Naive thymus-derived CD4-positive, alpha-beta T cell (primary cell): ENCODE measurements around the gene MLLT10. TPM values are rescaled to one million over a fixed set of nuclear protein-coding genes. Genes with fewer than 3 reads are reported as not detected.

Source experiments
- ATAC-seq: fragments of 150-1000 bp; cut with Tn5 transposase; 2 replicates; pipeline ENCODE4 v1.10.0; 2021; ENCODE audit warnings: mild to moderate bottlenecking, moderate library complexity
- CTCF ChIA-PET: fragments of 350-600 bp; sonication (Branson Sonifier 250); formaldehyde crosslinking; loops from one replicate; lab custom pipeline; 2021; ENCODE audit warnings: antibody characterized with exemption; lab: Charles Lee
- POLR2A ChIA-PET: fragments of 350-600 bp; sonication (Branson Sonifier 250); formaldehyde crosslinking; loops from one replicate; lab custom pipeline; 2021; ENCODE audit warnings: antibody characterized with exemption, inconsistent platforms; lab: Charles Lee
- DNase-seq, 9 donors: peaks; one replicate each; pipeline versions ENCODE4 v3.0.0 to v3.0.0-alpha.2; 2020 to 2022; ENCODE audit warnings: mixed read lengths in 1 of 9
- H3K27ac ChIP-seq: one replicate; pipeline ENCODE4 v1.7.0; 2013; ENCODE audit warnings: mild to moderate bottlenecking, low read depth, low read length, moderate library complexity
- H3K27me3 ChIP-seq, 2 donors: one replicate each; pipeline ENCODE4 v1.7.0; 2013; ENCODE audit warnings: low read length in 2 of 2, mild to moderate bottlenecking in 2 of 2, moderate library complexity in 2 of 2; ENCODE audit not compliant: control insufficient read depth in 2 of 2, insufficient read depth in 2 of 2
- H3K36me3 ChIP-seq, 3 experiments: 1 replicate in 2 of 3; 2 replicates in 1 of 3; pipeline ENCODE4 v1.7.0; 2013; ENCODE audit warnings: low read length in 3 of 3, mild to moderate bottlenecking in 3 of 3, moderate library complexity in 1 of 3; ENCODE audit not compliant: insufficient read depth in 3 of 3, control insufficient read depth in 2 of 3
- H3K4me1 ChIP-seq, 2 donors: one replicate each; pipeline ENCODE4 v1.7.0; 2013; ENCODE audit warnings: low read length in 2 of 2, mild to moderate bottlenecking in 2 of 2, moderate library complexity in 1 of 2; ENCODE audit not compliant: control insufficient read depth in 2 of 2, insufficient read depth in 2 of 2
- H3K4me3 ChIP-seq: 2 replicates; pipeline ENCODE4 v1.7.0; 2013; ENCODE audit warnings: mild to moderate bottlenecking, low read length
- H3K9me3 ChIP-seq, 3 experiments: 1 replicate in 2 of 3; 2 replicates in 1 of 3; pipeline ENCODE4 v1.7.0; 2013; ENCODE audit warnings: low read length in 3 of 3; ENCODE audit not compliant: control insufficient read depth in 2 of 3
- H3K27ac Mint-ChIP-seq, 9 donors: one replicate each; pipeline ENCODE4 v1.8.0; 2020 to 2022; ENCODE audit warnings: mixed read lengths in 9 of 9, mild to moderate bottlenecking in 8 of 9, moderate library complexity in 5 of 9, inconsistent platforms in 2 of 9
- H3K27me3 Mint-ChIP-seq, 5 donors: one replicate each; pipeline ENCODE4 v1.8.0; 2021 to 2022; ENCODE audit warnings: mixed read lengths in 5 of 5, mild to moderate bottlenecking in 1 of 5
- H3K36me3 Mint-ChIP-seq, 5 donors: one replicate each; pipeline ENCODE4 v1.8.0; 2020 to 2022; ENCODE audit warnings: mixed read lengths in 5 of 5, mild to moderate bottlenecking in 3 of 5, inconsistent platforms in 1 of 5
- H3K4me1 Mint-ChIP-seq, 7 donors: one replicate each; pipeline ENCODE4 v1.8.0; 2020 to 2022; ENCODE audit warnings: mixed read lengths in 7 of 7, mild to moderate bottlenecking in 3 of 7, inconsistent platforms in 1 of 7
- H3K4me3 Mint-ChIP-seq, 10 donors: one replicate each; pipeline ENCODE4 v1.8.0; 2020 to 2022; ENCODE audit warnings: mild to moderate bottlenecking in 10 of 10, mixed read lengths in 10 of 10, moderate library complexity in 6 of 10, inconsistent platforms in 2 of 10
- H3K9me3 Mint-ChIP-seq, 11 donors: one replicate each; pipeline ENCODE4 v1.8.0; 2020 to 2022; ENCODE audit warnings: mixed read lengths in 11 of 11, mild to moderate bottlenecking in 4 of 11, inconsistent platforms in 1 of 11, moderate library complexity in 1 of 11
- intact Hi-C, 2 donors: fragments of 100-400 bp; cut with micrococcal nuclease; formaldehyde crosslinking; loops; one replicate each; pipeline ENCODE4 v1.15.1; 2023
- polyA plus RNA-seq, 2 donors: library from polyadenylated mRNA; unstranded; fragments of 300-500 nt; fragmentation: Illumina TruSeq; gene quantifications; one replicate each; pipeline ENCODE4 v1.2.3, GENCODE V29; 2021
- total RNA-seq, 6 experiments: library from RNA in 5 of 6; stranded (reverse) in 5 of 6; gene quantifications; 1 replicate in 5 of 6; 2 replicates in 1 of 6; pipeline ENCODE4 v1.2.3 and lab custom pipeline; 2021 to 2026

The MLLT10 gene
- total and polyA plus RNA-seq, 7 experiments from 2014 or later, result 6.0 to 74.2 (median 61.2) TPM

- no peak for ATAC-seq
Measured at GRCh38 chr10:21694631-21695030, 160.6 kb downstream of the MLLT10 start.

GRCh38 chr10:21696302-21696701 lies 162.3 kb downstream of the MLLT10 start:
- H3K36me3 ChIP-seq, result no peaks in the 10 kb centered on the region
- no peaks in the 10 kb centered on the region for H3K27me3 ChIP-seq
- DNase-seq (no peak), ATAC-seq (no peak)
- Mint-ChIP-seq H3K4me1 (peaks cover 6 to 40% (median 23%) of the 10 kb centered on the region in 7 donors), H3K9me3 (peaks cover 0 to 34% (median 22%) of the 10 kb centered on the region in 11 donors), H3K36me3 (peaks cover 13 to 80% (median 57%) of the 10 kb centered on the region in 5 donors), H3K27me3 (no peaks in the 10 kb centered on the region), H3K27ac (peak overlapping the region in 2 of 9 donors; percentile 33 to 43), H3K4me3 (no peak overlapping the region)
- intact Hi-C loops, result no loop called here
- no peak overlapping the region for H3K27ac ChIP-seq
- peaks cover 0 to 17% (median 0%) of the 10 kb centered on the region in 3 experiments for H3K9me3 ChIP-seq
- CTCF ChIA-PET, result no interaction called here
- H3K4me3 ChIP-seq, result no peak overlapping the region
- H3K4me1 ChIP-seq, result no peaks in the 10 kb centered on the region
- POLR2A ChIA-PET, result no interaction called here

More at GRCh38 chr10:21694631-21695030, 160.6 kb downstream of the MLLT10 start:
- DNase-seq, result no peak
- Mint-ChIP-seq H3K36me3 (peaks cover 5 to 76% (median 48%) of the 10 kb centered on the region in 5 donors), H3K27me3 (no peaks in the 10 kb centered on the region), H3K9me3 (peaks cover 0 to 17% (median 9%) of the 10 kb centered on the region in 11 donors), H3K27ac (peak overlapping the region in 3 of 9 donors; percentile 7 to 57 (median 28)), H3K4me3 (no peak overlapping the region), H3K4me1 (peaks cover 6 to 37% (median 28%) of the 10 kb centered on the region in 7 donors)
- Histone ChIP-seq H3K36me3 (no peaks in the 10 kb centered on the region), H3K27me3 (no peaks in the 10 kb centered on the region), H3K9me3 (peaks cover 0 to 6% (median 0%) of the 10 kb centered on the region in 3 experiments), H3K4me1 (no peaks in the 10 kb centered on the region), H3K27ac (no peak overlapping the region), H3K4me3 (no peak overlapping the region)
- intact Hi-C loops, result loop anchor here in 1 of 2 donors (1.0 kb wide), 1 partner anchor 8 kb away; no protein-coding TSS in a partner anchor
- ChIA-PET CTCF (interaction anchor here (0.6 kb wide), 1 partner anchor 16 kb away, joined by 3 read pairs; no protein-coding TSS in a partner anchor), POLR2A (no interaction called here)

- no peak overlapping the region for H3K27ac ChIP-seq
- Mint-ChIP-seq H3K27ac (no peak overlapping the region), H3K4me3 (no peak overlapping the region), H3K4me1 (peaks cover 26 to 56% (median 42%) of the 10 kb centered on the region in 7 donors), H3K27me3 (peaks cover 0 to 5% (median 0%) of the 10 kb centered on the region in 5 donors), H3K36me3 (peaks cover 14 to 65% (median 59%) of the 10 kb centered on the region in 5 donors), H3K9me3 (peaks cover 0 to 49% (median 25%) of the 10 kb centered on the region in 11 donors)
- H3K36me3 ChIP-seq, result no peaks in the 10 kb centered on the region
- ATAC-seq (no peak), DNase-seq (no peak)
- H3K9me3 ChIP-seq, result peaks cover 0 to 17% (median 0%) of the 10 kb centered on the region in 3 experiments
- H3K4me3 ChIP-seq, result no peak overlapping the region
- H3K27me3 ChIP-seq, result no peaks in the 10 kb centered on the region
- CTCF ChIA-PET, result no interaction called here
- peaks cover 14 to 19% of the 10 kb centered on the region in 2 donors for H3K4me1 ChIP-seq
- POLR2A ChIA-PET, result interaction anchor here (0.7 kb wide), 1 partner anchor 533 kb away, joined by 7 read pairs; no protein-coding TSS in a partner anchor
- intact Hi-C loops, result no loop called here
Measured at GRCh38 chr10:21699575-21699974, 165.5 kb downstream of the MLLT10 start.

GRCh38 chr10:21700474-21700873 lies 166.4 kb downstream of the MLLT10 start:
- intact Hi-C loops, result no loop called here
- peaks cover 0 to 49% (median 25%) of the 10 kb centered on the region in 11 donors for H3K9me3 Mint-ChIP-seq
- H3K4me1 Mint-ChIP-seq, result peaks cover 25 to 52% (median 38%) of the 10 kb centered on the region in 7 donors

GRCh38 chr10:21702633-21703111 lies 168.6 kb downstream of the MLLT10 start:
- Histone ChIP-seq H3K27me3 (no peaks in the 10 kb centered on the region), H3K4me1 (peaks cover 14 to 21% of the 10 kb centered on the region in 2 donors), H3K36me3 (no peaks in the 10 kb centered on the region), H3K27ac (no peak overlapping the region), H3K9me3 (peaks cover 0 to 17% (median 0%) of the 10 kb centered on the region in 3 experiments), H3K4me3 (no peak overlapping the region)
- peak overlapping the region; percentile 54 to 77 (median 70) for H3K4me3 Mint-ChIP-seq
- peaks cover 26 to 50% (median 44%) of the 10 kb centered on the region in 7 donors for H3K4me1 Mint-ChIP-seq
- H3K9me3 Mint-ChIP-seq, result peaks cover 0 to 49% (median 25%) of the 10 kb centered on the region in 11 donors
- H3K36me3 Mint-ChIP-seq, result peaks cover 21 to 63% (median 58%) of the 10 kb centered on the region in 5 donors
- peak in 7 of 9 donors; percentile 33 to 80 (median 72) for DNase-seq
- H3K27ac Mint-ChIP-seq, result peak overlapping the region; percentile 28 to 90 (median 73)
- peaks cover 0 to 5% (median 0%) of the 10 kb centered on the region in 5 donors for H3K27me3 Mint-ChIP-seq
- intact Hi-C loops, result loop anchor here (1.0 to 2.0 kb wide), 4 partner anchors 8 to 168 kb away; partner anchors contain the start of gene MLLT10 (in 1 of the 2)
- POLR2A ChIA-PET, result no interaction called here
- CTCF ChIA-PET, result interaction anchor here (0.6 kb wide), 1 partner anchor 26 kb away, joined by 3 read pairs; no protein-coding TSS in a partner anchor
- ATAC-seq, result peak; percentile 76

More at GRCh38 chr10:21700474-21700873, 166.4 kb downstream of the MLLT10 start:
- peaks cover 0 to 5% (median 0%) of the 10 kb centered on the region in 5 donors for H3K27me3 Mint-ChIP-seq
- no peaks in the 10 kb centered on the region for H3K27me3 ChIP-seq
- POLR2A ChIA-PET, result interaction anchor here (0.7 kb wide), 1 partner anchor 22 kb away, joined by 3 read pairs; no protein-coding TSS in a partner anchor
- DNase-seq (peak in 3 of 9 donors; percentile 11 to 20 (median 15)), ATAC-seq (no peak)
- H3K4me3 ChIP-seq, result no peak overlapping the region
- CTCF ChIA-PET, result no interaction called here
- H3K4me1 ChIP-seq, result peaks cover 14 to 21% of the 10 kb centered on the region in 2 donors
- H3K27ac Mint-ChIP-seq, result peak overlapping the region in 2 of 9 donors; percentile 18 to 20
- H3K4me3 Mint-ChIP-seq, result no peak overlapping the region
- peaks cover 0 to 17% (median 0%) of the 10 kb centered on the region in 3 experiments for H3K9me3 ChIP-seq
- H3K36me3 Mint-ChIP-seq, result peaks cover 14 to 63% (median 59%) of the 10 kb centered on the region in 5 donors
- H3K27ac ChIP-seq, result no peak overlapping the region
- no peaks in the 10 kb centered on the region for H3K36me3 ChIP-seq

GRCh38 chr10:21705142-21705827 lies 171.3 kb downstream of the MLLT10 start:
- Histone ChIP-seq H3K27ac (no peak overlapping the region), H3K9me3 (peaks cover 0 to 8% (median 0%) of the 10 kb centered on the region in 3 experiments), H3K4me1 (peaks cover 14 to 21% of the 10 kb centered on the region in 2 donors), H3K4me3 (no peak overlapping the region), H3K27me3 (no peaks in the 10 kb centered on the region), H3K36me3 (peaks cover 0 to 5% (median 0%) of the 10 kb centered on the region in 3 experiments)
- Mint-ChIP-seq H3K36me3 (peaks cover 27 to 55% (median 48%) of the 10 kb centered on the region in 5 donors), H3K9me3 (peaks cover 0 to 25% (median 11%) of the 10 kb centered on the region in 11 donors), H3K4me3 (no peak overlapping the region), H3K4me1 (peaks cover 30 to 56% (median 52%) of the 10 kb centered on the region in 7 donors), H3K27me3 (peaks cover 0 to 5% (median 0%) of the 10 kb centered on the region in 5 donors), H3K27ac (peak overlapping the region in 3 of 9 donors; percentile 9 to 29 (median 29))
- DNase-seq, result no peak
- POLR2A ChIA-PET, result no interaction called here
- CTCF ChIA-PET, result no interaction called here
- intact Hi-C loops, result no loop called here
- ATAC-seq, result no peak
